GM18520 (cell line): ENCODE results near the gene HCAR1.
"Not testable (repeated sequence)": the region's sequence is repeated elsewhere in the genome, so short reads cannot be mapped to it uniquely, and the experiment has no call there.

Experiments
- ATAC-seq: cut with Tn5 transposase; IDR thresholded peaks from one replicate; pipeline ENCODE4 v1.9.1; 2021; ENCODE audit not compliant: unreplicated experiment

Gene HCAR1

GRCh38 chr12:122730215-122731014 lies at the start of gene HCAR1:
Gene HCAR1, minus strand, starts transcription at chr12:122730844. Its CDS starts 505 bp downstream, at chr12:122730339.
- no peak for ATAC-seq

DNA sequence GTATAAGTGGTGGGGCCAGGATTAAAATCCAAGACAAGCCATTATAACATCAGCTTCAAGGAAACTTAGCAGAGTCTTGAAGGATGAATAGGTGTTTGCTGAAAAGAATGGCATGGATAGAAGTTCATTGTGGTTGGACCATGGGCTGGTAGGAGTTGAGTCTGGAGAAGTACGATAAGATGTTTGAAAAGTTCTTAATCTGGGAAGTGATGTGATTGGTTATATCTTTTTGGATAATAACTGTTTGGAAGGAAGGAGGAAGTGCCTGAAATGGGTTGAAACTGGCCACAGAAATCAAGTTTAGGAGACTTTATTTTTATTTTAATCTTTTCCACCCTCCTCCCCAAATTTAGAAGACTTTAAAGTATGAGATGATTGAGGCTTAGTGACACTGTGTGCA lies 26.9 kb upstream of the HCAR1 start:
- ATAC-seq, result no peak

DNA sequence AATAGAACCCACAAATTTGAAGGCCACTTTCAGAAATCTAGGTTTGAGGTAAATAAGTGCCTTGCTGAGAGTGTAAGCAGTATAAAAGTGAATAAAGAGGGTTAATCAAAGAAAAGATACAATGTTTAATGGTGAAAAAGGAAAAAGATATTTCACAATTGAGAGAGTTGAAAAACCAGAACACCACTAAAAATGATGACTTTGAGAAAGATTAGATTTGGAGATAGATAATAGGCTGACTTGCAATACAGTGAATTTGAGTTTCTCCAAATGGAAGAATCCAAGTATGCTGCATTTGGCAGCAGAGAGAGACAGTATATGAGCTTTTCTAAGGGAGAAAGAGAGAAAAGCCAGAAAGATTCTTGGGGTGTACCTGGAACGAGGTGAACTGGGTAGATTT lies 24.1 kb upstream of the HCAR1 start:
- ATAC-seq, result no peak

DNA sequence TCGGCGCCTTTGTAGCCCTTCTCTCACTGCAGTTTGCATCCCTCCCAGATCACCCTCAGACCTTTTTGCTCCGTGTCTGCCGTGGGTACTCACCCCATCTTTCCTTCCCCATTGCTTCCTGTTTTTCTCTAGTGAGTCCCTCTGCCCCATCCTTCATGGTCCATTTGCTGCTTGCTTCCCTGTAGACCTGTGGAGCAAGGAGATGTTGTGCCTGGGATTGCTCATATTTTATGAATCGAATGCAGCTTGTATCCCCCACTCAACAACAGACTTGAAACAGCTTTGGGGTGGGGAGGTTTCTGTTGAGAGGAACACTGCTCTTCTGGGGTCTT lies 22.6 kb upstream of the HCAR1 start:
- no peak for ATAC-seq

DNA sequence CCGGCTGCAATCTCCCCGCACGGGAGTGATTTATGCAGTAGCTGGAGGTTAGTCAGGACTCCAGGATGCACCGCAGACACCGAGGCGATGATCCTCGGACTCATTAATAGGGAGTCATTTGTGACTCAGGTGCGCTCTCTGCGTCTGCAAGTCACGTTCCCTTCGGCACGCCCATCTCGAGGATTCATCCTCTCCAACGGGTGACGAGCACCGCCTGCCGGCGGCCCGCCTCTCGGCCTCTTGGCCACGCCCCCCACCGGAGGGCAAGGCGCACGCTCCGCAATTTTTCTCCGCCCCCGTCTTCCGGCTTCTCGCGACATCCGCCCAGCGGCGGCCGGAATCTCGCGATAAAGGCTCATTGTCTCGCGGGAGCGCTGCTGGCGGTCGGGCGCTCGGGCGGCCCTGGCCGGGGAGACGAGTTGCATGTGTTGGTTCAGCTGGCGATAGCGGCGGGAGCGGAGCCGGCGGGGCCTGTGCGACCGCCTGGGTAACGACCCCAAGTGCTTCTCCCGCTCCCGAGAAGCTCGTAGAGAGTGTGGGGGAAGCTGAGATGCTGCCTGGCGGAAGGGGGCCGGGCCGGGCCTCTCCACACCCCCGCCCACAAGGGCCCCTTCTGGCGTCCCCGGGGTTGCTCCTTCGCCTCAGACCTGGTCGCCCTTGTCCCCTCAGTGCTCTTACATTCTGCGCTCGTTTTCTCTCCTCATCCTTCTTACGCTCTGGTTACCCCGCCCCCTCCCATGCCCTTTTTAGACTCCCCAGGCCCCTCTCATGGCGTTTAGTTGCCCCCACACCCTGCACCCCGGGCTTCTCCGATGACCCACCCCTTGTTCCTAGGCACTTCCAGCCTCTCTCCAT lies 22.0 kb upstream of the HCAR1 start, which contains the start of gene DENR:
TSS of gene DENR (plus strand) at position 361 of the 855 bp plus-strand sequence. CDS start 878 bp downstream, outside the sequence.
- peak; percentile 92 for ATAC-seq

DNA sequence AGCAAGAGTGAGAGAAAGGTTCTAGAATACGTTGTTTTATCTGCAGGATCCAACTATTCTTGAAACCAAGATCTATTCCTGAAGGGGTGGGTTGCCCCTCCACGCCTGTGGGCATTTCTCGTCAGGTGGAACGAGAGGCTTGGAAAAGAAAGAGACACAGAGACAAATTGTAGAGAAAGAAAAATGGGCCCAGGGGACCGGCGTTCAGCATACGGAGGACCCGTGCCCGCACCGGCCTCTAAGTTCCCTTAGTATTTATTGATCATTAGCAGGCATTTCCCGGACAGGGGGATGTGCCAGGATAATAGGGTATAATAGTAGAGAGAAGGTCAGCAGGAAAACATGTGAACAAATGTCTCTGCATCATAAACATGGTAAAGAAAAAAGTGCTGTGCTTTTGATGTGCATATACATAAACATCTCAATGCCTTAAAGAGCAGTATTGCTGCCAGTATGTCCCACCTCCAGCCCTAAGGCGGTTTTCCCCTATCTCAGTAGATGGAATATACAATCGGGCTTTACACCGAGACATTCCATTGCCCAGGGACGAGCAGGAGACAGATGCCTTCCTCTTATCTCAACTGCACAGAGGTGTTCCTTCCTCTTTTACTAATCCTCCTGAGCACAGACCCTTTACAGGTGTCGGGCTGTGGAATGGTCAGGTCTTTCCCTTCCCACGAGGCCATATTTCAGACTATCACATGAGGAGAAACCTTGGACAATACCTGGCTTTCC lies 20.3 kb upstream of the HCAR1 start:
- not testable (repeated sequence) for ATAC-seq

DNA sequence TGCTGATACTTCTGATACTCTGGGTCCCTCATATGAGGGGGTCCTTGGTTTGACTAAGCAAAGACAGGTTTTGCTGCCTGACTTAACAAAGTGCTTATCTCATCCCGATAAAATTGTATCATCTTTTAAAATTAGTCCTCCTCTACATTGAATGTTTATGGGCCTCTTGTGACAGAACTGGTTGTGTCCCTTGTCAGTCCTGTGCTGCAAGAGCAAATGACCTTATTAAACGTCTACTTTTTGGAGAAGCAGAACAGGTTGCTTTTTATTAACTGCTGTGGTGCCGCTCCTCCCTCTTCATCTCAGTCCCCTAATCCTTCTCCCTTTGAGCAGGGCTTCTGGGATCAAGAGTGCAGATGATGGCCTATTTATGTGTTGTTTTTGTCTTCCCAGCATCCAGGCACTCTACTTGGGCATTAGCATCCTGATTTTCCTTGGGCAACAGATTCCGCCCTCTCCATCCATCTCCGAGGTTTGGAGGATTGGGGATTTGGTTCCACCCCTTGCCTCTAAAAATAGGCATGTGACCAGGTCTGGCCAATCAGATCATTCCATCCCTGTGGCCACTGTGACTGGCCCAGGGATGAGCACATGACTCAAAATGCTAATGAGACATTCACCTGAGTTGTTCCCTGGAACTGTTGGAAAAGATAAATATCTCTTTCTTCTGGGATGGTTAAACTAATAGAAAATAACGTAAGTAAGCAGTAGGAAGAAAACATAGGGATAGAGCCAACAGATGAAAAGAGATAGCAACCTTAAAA lies 19.1 kb upstream of the HCAR1 start:
- ATAC-seq, result no peak

GRCh38 chr12:122747224-122748135 lies 16.8 kb upstream of the HCAR1 start:
- ATAC-seq, result no peak

DNA sequence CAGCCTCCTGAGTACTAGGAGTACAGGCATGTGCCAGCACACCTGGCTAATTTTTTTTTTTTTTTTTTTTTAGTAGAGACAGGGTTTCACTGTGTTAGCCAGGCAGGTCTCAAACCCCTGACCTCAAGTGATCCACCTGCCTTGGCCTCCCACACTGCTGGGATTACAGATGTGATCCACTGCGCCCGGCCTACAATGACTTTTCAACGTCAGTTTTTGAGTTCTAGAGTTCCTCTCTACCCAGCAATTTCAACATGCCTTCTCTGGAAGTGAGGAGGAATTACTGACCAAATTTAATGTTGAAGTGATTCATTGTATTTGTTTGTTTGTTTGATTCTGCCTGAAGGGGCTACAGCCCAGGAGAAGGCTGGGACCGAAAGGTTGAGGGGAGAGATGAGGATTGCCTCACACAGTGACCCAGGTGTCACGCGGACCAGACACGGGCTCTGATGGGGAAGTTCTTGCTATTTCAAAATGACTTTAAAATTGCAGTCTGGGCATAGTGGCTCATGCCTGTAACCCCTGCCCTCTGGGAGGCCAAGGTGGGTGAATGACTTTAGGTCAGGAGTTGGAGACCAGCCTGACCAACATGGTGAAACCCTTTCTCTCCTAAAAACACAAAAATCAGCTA lies 13.4 kb upstream of the HCAR1 start:
- ATAC-seq, result no peak

- no peak for ATAC-seq
Observed at GRCh38 chr12:122740351-122740750, 9.7 kb upstream of the HCAR1 start.

- no peak for ATAC-seq
Observed at GRCh38 chr12:122738571-122738970, 7.9 kb upstream of the HCAR1 start.

DNA sequence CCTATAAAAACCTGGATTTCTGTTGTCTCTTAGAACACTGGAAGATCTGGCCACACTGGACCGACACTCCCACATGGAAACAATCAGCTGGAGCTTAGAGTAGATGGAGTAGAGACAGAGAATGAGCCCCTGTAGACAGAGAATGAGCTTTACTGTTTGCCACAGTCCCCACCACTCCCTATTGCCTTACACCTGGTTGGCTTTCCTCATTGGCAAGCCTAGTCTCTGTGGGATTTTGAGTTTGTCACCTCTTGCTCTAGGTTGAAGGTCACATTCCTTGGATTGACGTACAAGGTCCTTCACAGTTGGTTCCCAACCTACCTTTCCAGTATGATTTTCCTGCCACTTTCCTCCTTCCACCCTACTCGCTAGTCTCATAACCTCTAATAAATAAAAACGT lies 2.0 kb upstream of the HCAR1 start:
- no peak for ATAC-seq

DNA sequence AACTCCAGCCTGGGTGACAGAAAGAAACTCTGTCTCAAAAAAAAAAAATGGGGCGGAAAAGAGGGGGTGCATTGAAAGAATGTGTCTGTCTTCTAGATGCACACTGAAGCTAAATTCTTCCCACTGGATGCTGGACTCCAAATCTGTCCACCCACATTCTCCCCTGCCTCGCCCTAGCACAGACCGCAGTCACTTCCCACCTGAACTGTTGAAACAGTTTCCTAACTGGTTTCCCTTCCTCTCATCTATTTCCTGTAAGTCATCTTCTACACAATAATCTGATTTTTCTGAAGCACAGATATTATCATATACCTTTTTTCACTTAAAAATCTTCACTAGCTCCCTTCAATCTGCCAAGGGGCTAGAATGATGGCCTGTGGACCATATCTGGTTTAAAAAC lies 1.5 kb upstream of the HCAR1 start:
- no peak for ATAC-seq

- no peak for ATAC-seq
Observed at GRCh38 chr12:122729583-122730214, 945 bp downstream of the HCAR1 start.

DNA sequence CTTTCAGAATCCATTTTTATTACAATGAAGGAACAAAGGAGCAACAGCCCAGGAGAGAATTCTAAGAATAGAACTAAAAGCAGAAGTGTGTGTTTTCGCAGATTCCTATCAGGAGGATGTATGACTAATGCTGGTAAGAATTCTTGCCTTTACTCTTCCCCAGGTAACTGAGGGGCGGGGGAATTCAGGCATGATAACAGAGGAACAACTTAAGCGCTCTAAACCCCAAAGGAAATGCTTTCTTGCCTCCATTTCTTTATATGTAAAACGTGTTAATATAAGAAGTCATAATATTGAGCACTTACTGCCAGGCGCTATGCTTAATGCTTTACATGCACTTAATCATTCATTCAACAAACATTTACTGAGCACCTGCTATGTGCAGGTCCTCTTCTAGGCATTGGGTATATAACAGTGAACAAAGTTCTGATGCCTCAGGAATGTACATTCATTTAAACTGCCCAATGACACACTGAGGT lies 4.5 kb downstream of the HCAR1 start:
- ATAC-seq, result no peak

GRCh38 chr12:122725452-122726079 lies 5.1 kb downstream of the HCAR1 start:
- no peak for ATAC-seq

DNA sequence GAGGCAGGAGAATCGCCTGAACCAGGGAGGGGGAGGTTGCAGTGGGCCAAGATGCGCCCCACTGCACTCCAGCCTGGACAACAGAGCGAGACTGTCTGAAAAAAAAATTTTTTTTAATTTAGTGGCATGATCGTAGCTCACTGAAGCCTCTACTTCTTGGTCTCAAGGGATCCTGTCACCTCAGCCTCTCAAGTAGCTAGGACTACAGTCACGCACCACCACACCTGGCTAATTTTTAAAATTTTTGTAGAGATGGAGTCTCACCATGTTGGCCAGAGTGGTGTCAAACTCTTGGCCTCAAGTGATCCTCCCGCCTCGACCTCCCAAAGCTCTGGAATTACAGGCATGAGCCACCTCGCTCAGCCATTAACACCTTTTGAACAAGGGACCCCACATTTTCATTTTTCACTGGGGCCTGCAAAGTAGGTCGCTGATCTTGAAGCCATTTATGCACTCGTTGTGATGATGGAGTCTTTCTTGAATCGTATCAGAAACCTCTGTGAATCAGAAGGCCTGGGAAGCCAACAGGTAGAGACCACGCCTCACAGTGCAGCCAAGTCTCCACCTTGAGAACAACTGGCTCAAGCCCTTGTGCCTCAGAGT lies 5.9 kb downstream of the HCAR1 start:
- ATAC-seq, result no peak

GRCh38 chr12:122722387-122722786 lies 8.3 kb downstream of the HCAR1 start:
- no peak for ATAC-seq
